Glomerular visceral epithelial cell (primary cell): ENCODE measurements around the gene ABCA4.
A peak's percentile ranks its signal among the peaks of the same experiment; 100 is the strongest.

Source experiments
- DNase-seq: peaks from one replicate; pipeline ENCODE4 v3.0.0-alpha.2; 2016; ENCODE audit errors: extremely low spot score

Gene ABCA4

DNA sequence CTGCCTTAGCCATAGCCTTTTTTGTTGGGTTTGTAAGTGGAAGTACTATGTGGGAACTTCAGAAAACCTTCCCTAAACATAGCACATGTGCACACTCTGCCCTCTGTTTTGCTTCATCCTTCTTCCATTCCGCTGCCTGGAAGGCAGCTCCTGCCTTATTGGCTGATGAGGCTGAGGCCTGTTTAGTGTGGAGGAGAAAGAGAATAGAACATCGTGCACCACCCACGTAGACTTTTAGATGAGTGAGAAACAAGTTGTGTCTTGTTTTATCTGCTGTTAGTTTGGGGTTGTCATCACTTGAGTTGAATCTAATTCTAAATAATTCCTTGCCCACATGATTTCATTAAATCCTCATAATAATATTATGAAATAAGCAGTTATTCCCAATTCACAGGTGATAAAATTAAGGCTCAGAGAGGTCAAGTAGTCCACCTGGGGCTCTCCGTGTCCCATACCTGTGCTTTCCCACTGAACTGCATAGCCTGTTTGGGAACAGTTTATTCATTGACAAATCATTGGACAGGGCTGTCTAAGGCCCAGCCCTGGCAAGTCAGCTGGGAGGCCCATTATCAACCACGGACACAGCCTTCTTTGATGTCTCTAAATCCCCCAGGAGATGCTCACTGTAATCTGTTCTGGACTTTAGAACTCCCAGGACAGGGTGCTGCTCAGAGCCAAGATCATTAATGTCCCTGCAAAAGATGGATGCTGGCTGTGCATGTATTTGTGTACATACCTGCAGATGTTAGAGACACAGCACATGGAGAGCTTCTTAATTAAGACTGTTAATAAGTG lies 93.0 kb downstream of the ABCA4 start:
- no peak for DNase-seq

DNA sequence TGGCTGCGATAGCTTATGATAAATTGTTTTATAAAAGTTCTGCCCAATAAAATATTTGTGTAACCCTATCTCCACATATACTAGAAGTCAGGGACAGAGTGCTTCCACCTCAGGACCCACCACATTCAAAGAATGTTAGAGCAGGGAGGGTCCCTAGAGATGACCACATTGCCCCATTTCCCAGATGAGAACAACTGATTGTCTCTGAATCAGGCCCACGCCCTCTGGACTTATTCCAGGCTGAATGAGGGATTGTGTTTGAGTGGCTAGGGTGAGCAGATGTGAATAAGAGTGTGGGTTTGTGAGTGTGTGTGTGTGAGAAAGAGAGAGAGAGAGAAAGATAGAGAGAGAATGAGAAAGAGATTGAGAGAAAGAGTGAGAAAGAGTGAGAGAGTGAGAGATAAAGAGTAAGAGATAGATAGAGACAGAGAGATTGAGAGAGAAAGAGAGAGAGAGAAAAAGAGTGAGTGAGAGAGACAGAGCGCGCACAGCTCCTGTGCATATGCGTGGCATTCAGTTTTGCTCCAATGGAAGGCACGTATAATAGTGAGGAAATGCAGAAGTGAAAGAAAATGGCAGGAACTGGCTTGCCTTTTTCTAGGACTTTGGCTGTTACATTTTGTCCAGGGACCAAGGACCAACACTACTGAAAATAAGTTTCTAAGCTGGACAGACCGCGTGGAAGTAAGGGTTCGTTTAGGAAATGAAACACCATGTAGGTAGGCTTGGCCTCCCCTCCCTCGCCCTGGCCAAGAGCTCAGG lies 94.1 kb downstream of the ABCA4 start:
- DNase-seq: no peak

DNA sequence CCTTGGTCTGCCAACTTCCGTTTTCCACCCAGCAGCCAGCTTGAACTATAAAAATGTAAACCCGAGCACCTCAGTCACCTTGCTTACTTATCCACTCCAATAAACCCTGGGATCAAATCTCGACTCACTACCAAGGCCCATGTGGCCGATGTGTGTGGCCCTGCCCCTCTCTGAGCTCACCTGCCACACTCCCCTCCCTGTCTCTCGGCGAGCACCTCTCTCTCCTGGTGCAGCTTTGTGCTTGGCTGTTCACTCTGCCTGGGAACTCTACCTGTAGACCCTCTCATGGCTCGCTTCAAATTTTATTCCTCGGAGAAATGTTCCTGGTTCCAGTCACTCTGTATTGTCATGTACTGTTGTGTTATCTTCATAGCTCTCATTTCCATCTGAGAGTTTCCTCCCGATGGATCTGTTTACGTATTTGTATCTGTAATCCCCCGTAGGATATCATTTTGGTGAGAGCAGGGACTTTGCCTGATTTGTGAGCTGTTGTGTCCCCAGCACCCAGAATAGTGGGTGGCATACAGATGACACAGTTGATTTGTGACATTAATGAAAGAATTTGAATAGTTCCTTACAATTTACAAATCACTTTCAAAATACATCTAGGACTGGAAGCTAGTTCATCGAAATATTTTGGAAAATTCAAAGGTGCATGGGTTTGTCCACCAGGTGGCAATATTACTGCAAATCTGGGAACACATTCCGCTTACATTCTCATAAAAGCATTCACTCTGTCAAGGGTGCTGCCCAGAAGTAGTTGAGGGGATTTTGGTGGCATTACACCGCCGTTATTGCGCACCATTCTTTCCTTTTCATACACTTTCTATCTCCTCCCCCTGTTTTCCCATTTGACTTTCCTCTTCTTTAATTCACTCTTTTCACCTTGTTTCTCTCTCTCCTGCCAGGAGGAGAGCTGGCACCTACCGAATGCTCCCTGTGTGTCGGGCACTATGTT lies 95.3 kb downstream of the ABCA4 start:
- DNase-seq: peak; percentile 69

DNA sequence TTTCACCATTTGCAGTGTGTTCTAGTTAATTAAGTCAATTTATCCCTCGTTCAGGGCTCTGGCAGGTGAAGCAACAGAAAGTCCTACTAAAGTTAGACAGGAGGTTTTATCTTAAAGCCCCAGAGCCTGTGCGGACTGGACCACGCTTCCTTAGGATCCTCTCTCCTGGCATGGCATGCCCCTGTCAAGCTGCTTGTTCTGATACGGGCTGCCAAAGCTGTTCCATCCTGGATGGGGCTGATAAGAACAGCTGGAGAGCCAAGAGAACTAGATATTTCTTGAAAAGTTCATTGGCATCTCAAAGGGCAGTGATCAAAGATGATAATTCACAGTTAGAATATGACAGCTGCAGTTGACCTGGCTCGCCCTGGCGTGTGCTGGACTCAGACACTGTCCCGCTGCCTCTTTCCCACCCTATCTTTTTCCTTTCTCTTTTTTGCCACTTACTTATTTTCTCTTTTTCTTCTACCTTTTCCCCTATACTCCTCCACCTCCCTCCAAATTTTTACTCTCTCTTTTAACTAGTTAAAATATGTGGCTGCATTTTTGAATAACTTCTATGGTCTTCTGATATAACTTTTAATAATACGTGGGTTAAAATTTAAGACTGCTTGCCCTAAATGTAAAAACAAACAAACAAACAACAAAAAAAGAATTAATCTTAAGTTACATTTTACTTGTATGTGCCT lies 96.7 kb downstream of the ABCA4 start:
- no peak for DNase-seq

DNA sequence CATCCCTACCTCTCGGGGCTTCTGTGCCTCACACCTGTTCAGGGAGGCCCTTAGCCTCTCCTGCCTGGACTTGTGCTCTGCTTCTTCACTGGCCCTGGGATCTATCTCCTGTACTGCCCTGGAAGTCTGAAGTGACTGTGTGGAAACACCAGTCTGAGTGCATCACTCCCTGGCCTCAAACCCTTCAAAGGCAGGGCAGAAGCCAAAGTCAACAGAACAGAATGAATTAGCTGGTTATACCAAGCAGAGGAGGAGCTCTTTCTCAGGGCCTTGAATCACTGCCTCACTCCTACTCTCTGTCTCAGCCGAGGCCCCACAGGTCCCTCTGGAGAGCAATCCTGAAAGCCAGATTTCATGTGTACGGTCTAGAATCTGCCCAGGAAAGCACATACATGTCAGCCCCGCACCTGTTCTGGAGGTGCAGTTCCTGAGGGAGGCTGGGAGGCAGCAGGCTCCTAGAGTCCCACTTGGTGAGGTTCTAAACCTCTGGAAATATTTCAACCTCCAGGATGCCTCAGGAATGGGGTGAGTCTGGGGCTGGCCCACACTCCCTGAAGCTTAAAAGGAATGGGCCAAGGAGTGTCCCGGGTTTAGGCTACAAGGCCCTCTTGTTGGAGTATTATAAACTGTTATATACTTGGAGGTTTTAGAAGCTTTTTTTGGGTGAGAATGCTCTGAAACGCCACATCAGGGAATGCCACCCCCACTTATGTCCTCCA lies 98.3 kb downstream of the ABCA4 start:
- peak; percentile 35 for DNase-seq

DNA sequence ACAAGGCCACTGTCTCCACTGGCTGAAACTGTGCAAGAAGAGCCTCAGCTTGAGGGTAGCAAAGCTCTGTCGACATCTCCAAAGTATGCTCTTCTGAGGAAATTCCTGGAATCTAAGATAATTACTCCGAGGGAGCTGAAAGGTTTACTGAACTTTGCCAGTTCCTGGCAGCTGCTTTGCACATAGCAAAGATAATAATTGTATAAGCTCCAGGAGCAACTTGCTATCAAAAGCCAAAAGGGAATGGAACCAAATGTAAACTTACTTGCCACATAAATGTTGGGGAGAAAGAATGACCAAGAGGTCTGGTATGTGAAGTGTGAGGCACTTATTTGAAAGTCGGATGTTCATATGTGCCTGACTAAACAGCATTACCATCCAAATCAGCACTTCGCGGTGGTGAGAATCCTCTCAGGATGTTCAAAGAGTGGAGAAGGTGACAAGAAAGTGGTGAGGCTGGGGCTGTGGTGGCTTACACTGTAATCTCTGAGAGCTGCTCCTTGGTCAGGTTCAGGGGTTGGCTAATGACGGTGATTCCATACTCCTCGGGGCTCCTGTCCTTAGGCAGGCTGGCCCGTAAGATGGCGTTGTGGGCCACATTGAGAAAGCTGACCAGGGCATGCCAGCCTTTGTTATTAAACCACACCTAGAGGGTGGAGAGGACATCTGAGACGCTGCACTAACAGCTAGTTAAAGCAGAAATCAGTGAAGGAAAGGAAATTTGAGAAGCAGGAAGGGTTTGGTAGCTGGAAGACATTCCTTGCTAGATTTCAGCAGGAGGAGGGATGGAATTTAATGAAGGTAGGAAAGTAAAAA lies 100.0 kb downstream of the ABCA4 start:
- DNase-seq: peak; percentile 72

DNA sequence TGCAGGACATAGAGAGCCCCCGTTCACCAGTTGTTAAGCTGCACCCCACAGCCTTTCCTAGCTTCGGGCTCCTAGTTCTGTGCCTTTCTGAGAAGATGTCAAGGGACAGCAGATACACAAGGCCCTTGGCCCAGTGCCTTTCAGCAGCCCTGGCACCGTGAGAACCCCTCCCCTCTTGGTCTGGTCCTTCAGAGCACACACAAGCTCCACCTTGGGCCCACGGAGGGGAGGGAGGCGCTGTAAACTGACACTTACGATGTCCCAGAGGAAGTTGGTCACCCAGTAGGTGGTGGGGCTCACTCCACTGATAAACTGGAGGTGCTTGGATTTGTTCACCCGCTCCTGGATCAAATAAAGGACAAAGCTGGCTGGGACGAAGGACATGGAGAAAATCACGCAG lies 101.6 kb downstream of the ABCA4 start:
- DNase-seq: no peak

DNA sequence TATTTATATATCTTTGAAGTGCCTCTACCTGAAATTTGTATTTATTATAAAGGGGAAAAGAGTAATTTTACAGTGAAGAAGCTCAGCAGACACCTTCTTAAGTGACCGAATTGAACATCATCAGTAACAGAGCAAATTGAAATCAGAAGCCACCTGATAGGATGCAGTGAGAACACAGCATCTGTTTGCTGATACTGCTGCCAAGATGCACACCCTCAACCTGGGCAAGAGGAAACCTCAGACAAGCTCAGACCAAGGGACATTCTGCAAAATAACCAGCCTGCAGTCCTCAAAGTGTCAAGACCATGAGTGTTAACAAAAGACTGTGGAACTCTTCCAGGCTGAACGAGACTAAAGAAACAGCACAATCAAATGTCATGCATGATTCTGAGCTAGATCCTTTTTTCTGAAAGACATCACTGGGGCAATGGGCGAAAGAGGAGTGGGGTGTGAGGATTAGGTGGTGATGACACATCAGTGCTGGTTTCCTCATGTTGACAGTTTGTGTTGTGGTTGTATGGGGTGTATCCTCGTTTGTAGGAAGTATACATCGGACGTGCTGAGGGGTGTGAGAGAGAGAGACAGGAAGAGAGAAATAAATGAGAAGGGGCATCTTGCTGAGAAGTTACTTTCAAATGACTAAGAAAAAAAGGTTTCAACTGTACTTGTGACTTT lies 103.7 kb downstream of the ABCA4 start:
- no peak for DNase-seq

DNA sequence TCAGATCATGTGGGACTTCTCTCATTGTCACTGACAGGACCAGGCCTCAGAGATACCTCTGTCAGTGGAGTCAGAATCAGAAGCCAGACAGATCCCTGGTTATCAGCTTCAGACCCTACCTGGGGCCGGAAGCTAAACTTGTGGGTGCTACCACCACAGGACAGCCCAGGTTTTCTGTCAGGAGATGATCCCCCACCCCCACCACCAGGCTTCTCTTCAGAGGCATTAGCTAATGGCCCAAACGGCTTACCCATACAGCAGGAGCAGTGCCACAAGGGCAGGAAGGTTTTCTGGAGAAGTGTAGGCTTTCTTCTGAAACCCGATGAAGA lies 105.5 kb downstream of the ABCA4 start:
- DNase-seq: no peak

DNA sequence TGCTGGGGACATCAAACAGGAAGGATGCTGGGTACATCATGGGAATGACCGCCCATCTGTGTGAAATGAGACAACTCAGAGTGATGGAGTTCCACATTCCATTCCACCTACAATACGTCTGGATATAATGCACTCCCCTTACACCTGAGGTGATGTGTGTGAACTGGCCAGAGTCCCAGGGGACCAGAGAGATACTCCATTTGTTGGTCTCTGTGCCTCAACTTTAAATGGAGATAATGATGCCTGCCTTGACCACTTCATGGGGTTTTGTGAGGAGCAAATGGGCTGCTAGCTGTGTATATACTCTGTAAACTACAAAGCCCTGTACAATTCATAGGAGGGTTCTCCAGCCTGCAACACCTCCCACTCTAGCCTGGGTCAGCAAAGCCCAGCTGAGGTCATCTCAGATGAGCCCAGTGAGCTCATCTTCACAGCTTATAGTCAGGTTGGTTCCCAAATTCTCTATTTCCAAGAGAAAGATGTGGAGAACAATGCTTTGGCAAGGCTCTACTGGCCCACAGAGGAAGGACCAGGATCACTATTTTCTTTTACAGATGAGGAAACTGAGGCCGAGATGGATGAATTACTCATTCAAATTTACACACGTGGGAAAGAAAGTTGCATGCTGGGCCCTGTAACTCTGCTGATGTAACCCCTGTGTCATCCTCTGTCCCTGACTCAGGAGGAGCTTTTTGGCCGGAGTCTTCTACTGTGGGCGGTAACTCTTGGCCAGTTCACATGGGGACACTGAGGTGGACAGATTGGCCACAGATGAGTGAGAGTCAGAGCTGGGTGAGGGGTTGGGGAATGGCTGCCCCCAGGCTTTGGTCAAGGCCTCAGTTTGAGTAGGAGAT lies 106.1 kb downstream of the ABCA4 start:
- no peak for DNase-seq

DNA sequence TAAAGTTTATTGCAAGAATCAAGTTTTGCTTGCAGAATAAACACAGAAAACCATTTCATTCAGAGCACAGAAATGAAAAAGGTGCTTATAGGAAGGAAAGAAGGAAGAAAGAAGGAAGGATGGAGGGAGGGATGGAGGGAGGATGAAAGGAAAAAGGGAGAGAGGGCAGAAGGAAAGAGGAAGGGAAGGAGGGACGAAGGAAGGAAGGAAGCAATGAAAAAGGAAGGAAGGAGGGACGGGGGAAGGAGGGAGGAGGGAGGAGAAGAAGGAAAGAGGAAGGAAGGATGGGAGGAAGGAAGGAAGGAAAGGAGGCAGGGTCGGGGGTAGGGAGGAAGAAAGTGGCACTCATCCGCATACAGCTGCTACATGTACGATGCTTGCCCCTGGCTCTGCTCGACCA lies 106.9 kb downstream of the ABCA4 start:
- DNase-seq: no peak

DNA sequence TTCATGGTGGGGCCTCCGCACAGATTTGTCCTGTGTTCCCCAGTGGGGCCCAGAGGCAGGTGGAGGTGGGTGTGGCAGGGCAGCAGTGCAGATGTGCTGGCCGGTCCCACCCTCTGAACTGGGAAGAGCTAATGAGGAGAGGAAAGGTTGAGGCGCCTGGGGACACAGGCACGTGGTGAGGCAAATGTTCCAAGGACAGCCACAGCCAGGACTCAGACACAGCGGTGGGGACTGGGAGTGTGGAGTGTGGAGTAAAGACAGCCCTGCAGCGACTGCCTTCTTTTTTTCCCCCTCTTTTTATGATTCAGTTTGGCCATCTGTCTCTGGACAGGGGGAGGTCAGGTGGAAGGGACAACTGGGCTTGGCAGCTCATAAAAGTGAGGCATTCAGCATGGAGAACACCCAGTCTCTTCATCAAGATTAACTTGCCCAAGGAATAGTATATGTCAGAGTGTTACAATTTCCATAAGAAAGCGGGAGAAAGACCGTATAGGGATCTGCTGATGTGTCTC lies 107.5 kb downstream of the ABCA4 start:
- DNase-seq: no peak

DNA sequence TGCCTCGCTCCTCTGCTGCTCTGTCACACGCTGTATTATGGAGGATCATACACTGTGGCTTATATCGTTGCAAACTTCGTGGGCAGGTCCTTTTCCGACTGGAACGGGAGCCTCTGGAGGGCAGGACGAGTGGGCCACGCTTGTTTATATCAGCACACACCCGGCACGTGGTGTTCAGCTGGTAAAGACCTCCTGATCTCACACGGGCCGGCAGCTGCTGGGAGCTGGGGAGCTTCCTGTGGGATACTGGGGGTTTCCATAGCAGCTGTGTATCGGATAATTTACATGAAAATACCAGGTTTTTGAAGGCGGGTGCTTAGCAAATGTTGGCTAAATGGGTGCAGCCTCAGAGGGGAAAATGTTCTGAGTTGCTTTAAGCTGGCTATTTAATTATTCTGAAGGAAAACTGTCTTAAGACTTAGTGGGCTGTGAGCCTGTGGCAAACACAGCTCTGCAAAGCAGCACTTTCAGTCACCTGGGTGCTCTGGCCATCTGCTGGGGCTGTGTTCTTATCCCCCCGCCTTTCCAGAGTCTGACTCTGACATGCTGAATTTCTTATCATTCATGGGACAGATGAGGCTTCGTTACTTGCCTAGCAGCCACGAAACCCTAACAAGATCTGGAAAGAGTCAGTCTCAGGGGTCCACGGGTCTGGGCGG lies 108.1 kb downstream of the ABCA4 start:
- no peak for DNase-seq

DNA sequence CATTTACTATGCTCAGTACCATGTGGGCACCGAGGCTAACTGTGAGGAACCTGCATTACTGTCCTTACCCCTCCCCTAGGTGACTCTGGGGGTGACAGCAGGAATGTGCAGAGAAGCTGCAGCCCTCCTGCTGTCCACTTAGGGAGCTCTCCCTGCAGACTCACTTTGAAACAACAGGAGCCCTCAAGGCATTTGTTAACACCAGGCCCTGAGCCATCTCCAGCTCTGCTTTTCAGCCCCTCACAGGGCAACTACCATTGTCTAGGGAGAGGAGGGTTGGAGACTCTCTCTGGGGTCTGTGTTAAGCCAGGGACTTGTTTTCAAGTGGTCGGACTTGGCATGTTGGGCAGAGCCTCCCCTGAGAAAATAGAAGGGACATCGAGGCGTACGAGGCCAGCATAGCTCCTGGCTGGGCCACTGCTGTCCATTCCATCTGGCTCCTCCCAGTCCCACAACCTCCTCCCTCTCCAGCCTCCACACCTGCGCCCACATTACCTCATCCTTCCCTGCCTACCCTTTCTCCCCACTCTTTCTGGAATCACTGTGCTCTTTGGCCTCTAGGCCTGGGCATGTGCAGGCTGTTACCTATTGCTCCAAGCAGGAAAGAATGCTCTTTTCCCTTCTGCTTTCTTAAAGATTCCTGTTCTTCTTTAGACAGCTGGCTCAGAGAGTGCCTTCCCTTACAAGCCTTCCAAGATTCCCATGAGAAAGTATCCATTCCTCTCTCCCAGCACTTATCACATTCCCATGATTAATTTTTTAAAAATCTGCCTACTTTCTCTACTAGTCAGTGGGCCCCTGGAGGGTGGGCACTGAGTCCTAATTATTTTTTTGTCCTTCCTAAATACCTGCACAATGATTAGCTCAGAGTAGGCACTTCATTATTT lies 109.0 kb downstream of the ABCA4 start:
- DNase-seq: no peak

DNA sequence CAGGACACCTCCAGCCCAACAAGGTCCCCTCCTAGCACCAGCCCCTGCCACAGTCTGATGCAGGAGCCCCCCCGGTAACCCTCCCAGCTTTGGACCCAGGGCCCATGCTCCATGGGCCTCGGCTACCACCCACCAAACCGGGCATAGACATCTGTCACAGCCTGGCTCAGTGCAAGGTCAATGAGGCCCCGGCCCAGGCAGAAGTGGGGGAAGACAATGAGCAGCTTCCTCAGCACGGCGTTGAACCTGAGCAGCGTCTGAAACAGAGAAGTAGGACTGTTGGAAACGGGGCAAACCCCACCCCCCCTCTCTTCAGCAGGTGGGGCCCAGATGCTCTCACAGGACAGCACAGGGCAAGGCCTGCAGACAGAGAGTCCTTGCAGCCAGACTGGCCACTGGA lies 109.8 kb downstream of the ABCA4 start:
- DNase-seq: no peak

DNA sequence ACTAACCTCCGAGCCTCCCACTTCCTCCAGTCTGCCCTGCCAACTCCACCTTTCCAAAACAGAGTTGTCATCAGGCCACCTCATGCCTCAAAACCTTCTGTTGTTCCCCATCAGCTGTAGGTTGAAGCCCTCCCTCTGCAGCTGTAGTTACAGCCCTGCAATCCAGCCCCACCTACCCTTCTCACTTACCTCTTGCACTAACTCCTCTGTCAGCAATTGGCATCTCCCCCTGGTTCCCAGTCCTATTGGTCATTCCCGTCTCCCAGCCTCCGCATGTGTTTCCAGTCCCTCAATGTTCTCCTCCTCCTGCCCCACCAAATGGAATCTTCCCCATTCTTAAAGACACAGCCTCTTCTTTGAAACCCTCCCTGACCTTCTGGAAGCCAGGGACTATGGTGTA lies 111.6 kb downstream of the ABCA4 start:
- no peak for DNase-seq

DNA sequence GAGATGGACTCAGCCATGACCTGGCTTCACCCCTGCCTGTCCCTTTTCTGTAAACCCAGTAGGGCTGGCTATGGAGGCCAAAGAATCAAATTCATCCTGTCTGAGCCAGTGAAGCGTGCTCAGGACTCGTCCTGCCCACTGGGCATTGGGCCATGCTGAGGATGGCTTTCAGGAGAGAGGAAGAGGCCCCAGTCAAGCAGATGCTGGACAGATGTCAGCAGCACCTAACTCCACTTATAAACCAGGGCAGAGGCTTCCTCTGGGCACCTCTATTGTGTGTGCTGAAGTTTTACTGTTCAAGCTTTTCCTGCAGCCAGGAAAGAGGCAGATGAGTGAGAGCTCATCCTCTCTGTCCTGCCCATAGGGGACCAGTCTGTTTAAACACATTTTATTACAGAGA lies 114.3 kb downstream of the ABCA4 start:
- no peak for DNase-seq
